Hepatocyte (in vitro differentiated cells): ENCODE results near the gene CCDC40.

Experiments
- CTCF ChIP-seq: fragments of 200-600 bp; sonication (generic); IDR thresholded peaks from 2 replicates; pipeline ENCODE4 v1.5.1; 2016; ENCODE audit warnings: antibody characterized with exemption, mild to moderate bottlenecking; ENCODE audit not compliant: poor library complexity
- EZH2 ChIP-seq: fragments of 200-600 bp; sonication (generic); IDR thresholded peaks from 2 replicates; pipeline ENCODE4 v1.6.1; 2016; ENCODE audit warnings: antibody characterized with exemption, mild to moderate bottlenecking, borderline replicate concordance
- EZH2phosphoT487 ChIP-seq: fragments of 200-600 bp; sonication (generic); IDR thresholded peaks from one replicate; pipeline ENCODE4 v1.6.1; 2018; ENCODE audit warnings: antibody characterized with exemption, mild to moderate bottlenecking, low read depth, moderate library complexity; ENCODE audit not compliant: unreplicated experiment, severe bottlenecking

DNA sequence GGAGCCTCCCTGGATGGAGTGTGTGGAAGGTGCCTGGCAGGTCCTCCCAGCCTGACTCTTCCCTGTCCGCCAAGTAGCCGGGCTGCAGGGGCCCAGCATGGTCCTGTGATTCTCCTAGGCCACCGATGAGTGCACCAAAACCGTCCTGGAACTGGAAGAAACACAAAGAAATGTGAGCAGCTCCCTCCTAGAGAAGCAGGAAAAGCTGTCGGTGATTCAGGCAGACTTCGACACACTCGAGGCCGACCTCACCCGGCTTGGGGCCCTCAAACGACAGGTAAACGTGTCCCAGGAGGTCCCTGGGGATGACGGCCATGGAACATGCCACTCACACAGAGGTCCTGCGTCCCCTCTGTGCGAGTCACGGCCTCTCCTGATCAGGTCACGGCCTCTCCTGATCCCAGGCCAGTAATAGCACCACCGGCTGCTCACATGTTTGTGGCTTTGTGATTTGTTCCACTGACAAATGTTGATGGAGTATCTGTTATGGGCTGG is 60.7 kb downstream of the CCDC40 start:
- TF ChIP-seq CTCF (no peak), EZH2 (no peak), EZH2phosphoT487 (no peak)
